HepG2 (cell line): ENCODE data around the gene PPEF2. TPM values are rescaled to one million over a fixed set of nuclear protein-coding genes. Genes with fewer than 3 reads are reported as not detected.
A peak's percentile ranks its signal among the peaks of the same experiment; 100 is the strongest.

Source experiments
- ATAC-seq: fragments of 200-7000 bp; cut with Tn5 transposase; 3 replicates; pipeline ENCODE4 v1.9.1; 2020; ENCODE audit warnings: mild to moderate bottlenecking, moderate library complexity
- BruUV-seq: library from RNA; stranded (reverse); fragments of 400-500 nt; replicated peaks from 2 replicates; lab custom pipeline; 2021; lab: Mats Ljungman, UMichigan
- CTCF ChIA-PET: fragments of 300-600 bp; formaldehyde crosslinking; extraction: SDS; loops from one replicate; lab custom pipeline; 2021; ENCODE audit warnings: low total read pairs, inconsistent platforms, low intra/inter-chr PET ratio; lab: Yijun Ruan, JAX
- POLR2A ChIA-PET: fragments of 350-600 bp; sonication (Branson Sonifier 250); formaldehyde crosslinking; loops from one replicate; lab custom pipeline; 2020; ENCODE audit warnings: antibody characterized with exemption, inconsistent platforms; lab: Yijun Ruan, JAX
- DNase-seq: peaks from one replicate; pipeline ENCODE4 v3.0.0-alpha.2; 2015; ENCODE audit warnings: low spot score
- FAIRE-seq: peaks from 3 replicates; lab custom pipeline; 2011; peaks lifted over from hg19 to GRCh38; lab: Jason Lieb, UNC
- H2AFZ ChIP-seq: one replicate; pipeline ENCODE4 v1.6.1; 2011; ENCODE audit warnings: low read length, inconsistent platforms
- H3K27ac ChIP-seq: fragments of 300-600 bp; 3 replicates; pipeline ENCODE4 v1.8.0; 2011; ENCODE audit warnings: mixed run types, mild to moderate bottlenecking, mixed read lengths, low read length, inconsistent platforms; ENCODE audit not compliant: insufficient read depth; ENCODE audit errors: extremely low read length
- H3K27me3 ChIP-seq, 2 experiments: fragments of 200-600 bp in 1 of 2; 2 replicates in 1 of 2; 3 replicates in 1 of 2; pipeline versions ENCODE4 v1.6.0 to v1.8.0; 2011; ENCODE audit warnings: low read length in 2 of 2, mild to moderate bottlenecking in 2 of 2, moderate library complexity in 2 of 2, inconsistent platforms in 1 of 2; ENCODE audit not compliant: insufficient read depth in 2 of 2, control insufficient read depth in 1 of 2
- H3K36me3 ChIP-seq, 2 experiments: fragments of 200-600 bp in 1 of 2; replicated peaks in 1 of 2; 2 replicates in 1 of 2; 3 replicates in 1 of 2; pipeline versions ENCODE4 v1.5.1 to v1.8.0; 2011; ENCODE audit warnings: low read length in 2 of 2, inconsistent platforms in 1 of 2; ENCODE audit not compliant: insufficient read depth in 2 of 2, control insufficient read depth in 1 of 2
- H3K4me1 ChIP-seq: 2 replicates; pipeline ENCODE4 v1.5.1; 2012; ENCODE audit warnings: low read length, inconsistent platforms; ENCODE audit not compliant: insufficient read depth
- H3K4me2 ChIP-seq: 2 replicates; pipeline ENCODE4 v1.6.0; 2011; ENCODE audit warnings: low read depth, low read length, inconsistent platforms
- H3K4me3 ChIP-seq, 3 experiments: fragments of 200-600 bp in 1 of 3; sonication (generic), shearing (Covaris generic) in 1 of 3; replicated peaks in 1 of 3; 2 replicates each; pipeline ENCODE4 v1.5.1; 2011 to 2016; ENCODE audit warnings: low read length in 3 of 3, inconsistent platforms in 2 of 3, low read depth in 2 of 3, mild to moderate bottlenecking in 2 of 3, control low read depth in 1 of 3, mixed read lengths in 1 of 3; ENCODE audit not compliant: insufficient read depth in 1 of 3
- H3K79me2 ChIP-seq: one replicate; pipeline ENCODE4 v1.6.1; 2011; ENCODE audit warnings: low read length, inconsistent platforms; ENCODE audit not compliant: insufficient read depth
- H3K9ac ChIP-seq: 2 replicates; pipeline ENCODE4 v1.6.0; 2011; ENCODE audit warnings: mild to moderate bottlenecking, low read depth, low read length, inconsistent platforms; ENCODE audit not compliant: insufficient read depth
- H3K9me3 ChIP-seq: 2 replicates; pipeline ENCODE4 v1.5.1; 2012; ENCODE audit warnings: mild to moderate bottlenecking, low read length
- H4K20me1 ChIP-seq: 2 replicates; pipeline ENCODE4 v1.6.0; 2011; ENCODE audit warnings: inconsistent platforms, mild to moderate bottlenecking, low read length, moderate library complexity; ENCODE audit not compliant: insufficient read depth
- JUNB ChIP-seq: sonication (generic); formaldehyde crosslinking; IDR thresholded peaks from 2 replicates; pipeline ENCODE4 v1.8.0; 2022; ENCODE audit warnings: missing genetic modification reagents, mild to moderate bottlenecking, borderline replicate concordance
- MEIS1 ChIP-seq: sonication (generic); formaldehyde crosslinking; IDR thresholded peaks from 2 replicates; pipeline ENCODE4 v1.9.0; 2021; ENCODE audit warnings: mild to moderate bottlenecking, missing genetic modification reagents, moderate library complexity, borderline replicate concordance
- POLR2G ChIP-seq: fragments of 200-400 bp; formaldehyde crosslinking; IDR thresholded peaks from 2 replicates; pipeline ENCODE4 v1.6.1; 2018; ENCODE audit warnings: mild to moderate bottlenecking, low read depth, low read length, moderate library complexity
- RBM39 ChIP-seq: fragments of 200-400 bp; formaldehyde crosslinking; IDR thresholded peaks from one replicate; pipeline ENCODE4 v1.6.1; 2018; ENCODE audit warnings: antibody characterized with exemption, mild to moderate bottlenecking, low read depth, low read length; ENCODE audit not compliant: poor library complexity, severe bottlenecking
- RNF2 ChIP-seq: fragments of 450-650 bp; conservative IDR thresholded peaks from 2 replicates; pipeline ENCODE4 v1.6.1; 2016; ENCODE audit warnings: low read depth
- TBX3 ChIP-seq: fragments of 450-650 bp; IDR thresholded peaks from 2 replicates; pipeline ENCODE4 v1.6.1; 2017; ENCODE audit warnings: antibody characterized with exemption, mild to moderate bottlenecking, inconsistent platforms, borderline replicate concordance
- TGIF2 ChIP-seq: IDR thresholded peaks from 2 replicates; pipeline ENCODE4 v1.6.1; 2016; ENCODE audit warnings: control low read depth, missing compliant biosample characterization
- YEATS2 ChIP-seq: sonication (generic); formaldehyde crosslinking; IDR thresholded peaks from 2 replicates; pipeline ENCODE4 v1.4.0; 2020; ENCODE audit warnings: missing genetic modification reagents, borderline replicate concordance
- ZSCAN29 ChIP-seq: sonication (generic); formaldehyde crosslinking; conservative IDR thresholded peaks from 2 replicates; pipeline ENCODE4 v1.4.0; 2020; ENCODE audit warnings: mild to moderate bottlenecking, missing genetic modification reagents
- WGBS: methylation state at CpG from one replicate; pipeline ENCODE4 v1.1.6; 2017; ENCODE audit warnings: low lambda C conversion rate; 5-methylcytosine and 5-hydroxymethylcytosine counted together
- in situ Hi-C: cut with HindIII; loops from 2 replicates; pipeline ENCODE4 v1.10.0; 2017; ENCODE audit warnings: low pct_unique_long_range_greater_than_20kb; ENCODE audit not compliant: extremely low pct_ligation_motif_present
- intact Hi-C: fragments of 100-400 bp; cut with micrococcal nuclease; formaldehyde crosslinking; loops from one replicate; pipeline ENCODE4 v1.10.0; 2022; ENCODE audit not compliant: unreplicated experiment
- polyA plus RNA-seq, 8 experiments: library from polyadenylated mRNA; depleted of rRNA in 3 of 8; stranded (reverse) in 7 of 8; unstranded in 1 of 8; fragments of >200 nt; fragmentation: Illumina TruSeq in 4 of 8; extraction: Trizol in 4 of 8; gene quantifications; 2 replicates each; pipeline versions ENCODE4 v1.2.1 to v1.2.3, GENCODE V29; 2011 to 2016; ENCODE audit warnings: low read depth in 4 of 8, missing spikeins in 1 of 8, mixed read lengths in 1 of 8; ENCODE audit not compliant: insufficient read depth in 1 of 8
- total RNA-seq, 5 experiments: library from RNA; depleted of rRNA; stranded (reverse); fragments of >200 nt; fragmentation: Illumina TruSeq; extraction: Trizol; gene quantifications; 2 replicates each; pipeline ENCODE4 v1.2.3, GENCODE V29; 2016; ENCODE audit warnings: low read depth in 1 of 5
- TF ChIP-seq, protein P1 (sequence below): sonication (generic); formaldehyde crosslinking; IDR thresholded peaks from 2 replicates; pipeline ENCODE4 v1.4.0; 2020; ENCODE audit warnings: missing genetic modification reagents
- TF ChIP-seq, protein P2 (sequence below): sonication (generic); formaldehyde crosslinking; conservative IDR thresholded peaks from 2 replicates; pipeline ENCODE4 v1.8.0; 2022; ENCODE audit warnings: mild to moderate bottlenecking, moderate library complexity, missing genetic modification reagents

The PPEF2 gene
- total and polyA plus RNA-seq, 2 of the 13 experiments (the other 11 are each of a cell fraction or from before 2014, with no cell fraction given), result 0.01 TPM; not detected in 1

DNA sequence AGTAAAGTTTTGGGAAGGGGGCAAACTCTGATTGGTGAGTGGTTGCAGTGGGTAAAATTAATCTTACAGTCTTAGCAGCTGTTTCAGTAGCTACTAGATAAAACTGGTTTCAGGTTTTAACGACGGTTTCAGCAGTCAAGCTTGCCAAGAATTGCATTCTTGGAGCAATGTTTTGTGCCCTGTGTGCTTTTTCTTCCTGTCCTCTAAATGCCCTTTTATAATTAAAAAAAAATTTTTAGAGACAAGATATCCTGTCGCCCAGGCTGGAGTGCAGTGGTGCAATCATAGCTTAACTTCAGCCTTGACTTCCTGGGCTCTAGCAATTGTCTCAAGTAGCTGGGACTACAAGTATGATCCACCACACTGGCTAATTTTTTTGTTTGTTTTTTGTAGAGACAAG lies 6.3 kb upstream of the PPEF2 start:
- Histone ChIP-seq H3K9me3 (peaks cover 13% of the 10 kb centered on the region), H3K79me2 (no peaks in the 10 kb centered on the region), H2AFZ (no peak overlapping the region), H3K4me3 (no peak overlapping the region), H3K9ac (no peak overlapping the region), H4K20me1 (no peaks in the 10 kb centered on the region), H3K36me3 (no peaks in the 10 kb centered on the region), H3K27ac (no peak overlapping the region), H3K4me2 (0 out of 2 replicates have a peak overlapping the region, but pooled peaks have one; percentile 32), H3K4me1 (no peaks in the 10 kb centered on the region), H3K27me3 (no peaks in the 10 kb centered on the region)
- TF ChIP-seq, protein P1, sequence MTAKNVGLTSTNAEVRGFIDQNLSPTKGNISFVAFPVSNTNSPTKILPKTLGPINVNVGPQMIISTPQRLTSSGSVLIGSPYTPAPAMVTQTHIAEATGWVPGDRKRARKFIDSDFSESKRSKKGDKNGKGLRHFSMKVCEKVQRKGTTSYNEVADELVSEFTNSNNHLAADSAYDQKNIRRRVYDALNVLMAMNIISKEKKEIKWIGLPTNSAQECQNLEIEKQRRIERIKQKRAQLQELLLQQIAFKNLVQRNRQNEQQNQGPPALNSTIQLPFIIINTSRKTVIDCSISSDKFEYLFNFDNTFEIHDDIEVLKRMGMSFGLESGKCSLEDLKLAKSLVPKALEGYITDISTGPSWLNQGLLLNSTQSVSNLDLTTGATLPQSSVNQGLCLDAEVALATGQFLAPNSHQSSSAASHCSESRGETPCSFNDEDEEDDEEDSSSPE, result no peak
- TF ChIP-seq JUNB (CRISPR knock-in tag) (no peak), YEATS2 (CRISPR knock-in tag) (no peak), TGIF2 (CRISPR knock-in tag) (no peak), TBX3 (no peak), POLR2G (no peak), RBM39 (no peak), ZSCAN29 (CRISPR knock-in tag) (no peak), RNF2 (no peak), MEIS1 (CRISPR knock-in tag) (no peak)
- TF ChIP-seq, protein P2, sequence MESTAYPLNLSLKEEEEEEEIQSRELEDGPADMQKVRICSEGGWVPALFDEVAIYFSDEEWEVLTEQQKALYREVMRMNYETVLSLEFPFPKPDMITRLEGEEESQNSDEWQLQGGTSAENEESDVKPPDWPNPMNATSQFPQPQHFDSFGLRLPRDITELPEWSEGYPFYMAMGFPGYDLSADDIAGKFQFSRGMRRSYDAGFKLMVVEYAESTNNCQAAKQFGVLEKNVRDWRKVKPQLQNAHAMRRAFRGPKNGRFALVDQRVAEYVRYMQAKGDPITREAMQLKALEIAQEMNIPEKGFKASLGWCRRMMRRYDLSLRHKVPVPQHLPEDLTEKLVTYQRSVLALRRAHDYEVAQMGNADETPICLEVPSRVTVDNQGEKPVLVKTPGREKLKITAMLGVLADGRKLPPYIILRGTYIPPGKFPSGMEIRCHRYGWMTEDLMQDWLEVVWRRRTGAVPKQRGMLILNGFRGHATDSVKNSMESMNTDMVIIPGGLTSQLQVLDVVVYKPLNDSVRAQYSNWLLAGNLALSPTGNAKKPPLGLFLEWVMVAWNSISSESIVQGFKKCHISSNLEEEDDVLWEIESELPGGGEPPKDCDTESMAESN (CRISPR knock-in tag), result no peak
- intact Hi-C loops (no loop called here), in situ Hi-C loops (no loop called here)
- ATAC-seq (no peak), FAIRE-seq (no peak), DNase-seq (no peak)
- no TSS peak for BruUV-seq
- ChIA-PET CTCF (no interaction called here), POLR2A (no interaction called here)
- WGBS, result 16% methylated on average over 3 of the region's 3 CpGs
